ENCODE measurements around the gene KIAA1586. TPM values are rescaled to one million over a fixed set of nuclear protein-coding genes. Genes with fewer than 3 reads are reported as not detected.
"Not testable (repeated sequence)": the region's sequence is repeated elsewhere in the genome, so short reads cannot be mapped to it uniquely, and the experiment has no call there.

KIAA1586 gene, protein sequence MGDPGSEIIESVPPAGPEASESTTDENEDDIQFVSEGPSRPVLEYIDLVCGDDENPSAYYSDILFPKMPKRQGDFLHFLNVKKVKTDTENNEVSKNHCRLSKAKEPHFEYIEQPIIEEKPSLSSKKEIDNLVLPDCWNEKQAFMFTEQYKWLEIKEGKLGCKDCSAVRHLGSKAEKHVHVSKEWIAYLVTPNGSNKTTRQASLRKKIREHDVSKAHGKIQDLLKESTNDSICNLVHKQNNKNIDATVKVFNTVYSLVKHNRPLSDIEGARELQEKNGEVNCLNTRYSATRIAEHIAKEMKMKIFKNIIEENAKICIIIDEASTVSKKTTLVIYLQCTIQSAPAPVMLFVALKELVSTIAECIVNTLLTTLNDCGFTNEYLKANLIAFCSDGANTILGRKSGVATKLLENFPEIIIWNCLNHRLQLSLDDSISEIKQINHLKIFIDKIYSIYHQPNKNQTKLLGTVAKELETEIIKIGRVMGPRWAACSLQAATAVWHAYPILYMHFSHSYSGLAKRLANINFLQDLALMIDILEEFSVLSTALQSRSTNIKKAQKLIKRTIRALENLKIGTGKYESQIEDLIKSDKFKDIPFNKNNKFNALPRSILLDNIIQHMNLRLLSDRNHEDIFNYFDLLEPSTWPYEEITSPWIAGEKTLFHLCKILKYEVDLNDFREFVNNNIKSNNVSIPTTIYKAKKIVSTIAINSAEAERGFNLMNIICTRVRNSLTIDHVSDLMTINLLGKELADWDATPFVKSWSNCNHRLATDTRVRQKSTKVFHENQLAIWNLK
- total RNA-seq: 10 to 100 TPM in 1 of 3 donors, 1 to 10 TPM in 2; 3.2 to 14.1 (median 5.4) TPM
- long read RNA-seq, donor 1, transcript KIAA1586-201 (4 exons, 2,933 nt): major isoform, 6 of 7 reads
- long read RNA-seq, donor 1, partial matches to known transcripts: 0 of 7 reads
- long read RNA-seq, donor 1, other reads (novel, unspliced or antisense): 1 of 7 reads
- long read RNA-seq, donor 2, partial matches to known transcripts: 1 of 6 reads
- long read RNA-seq, donor 2, other reads (novel, unspliced or antisense): 1 of 6 reads

GRCh38 chr6:57046332-57047256, at the start of gene KIAA1586:
Gene KIAA1586, plus strand, starts transcription at chr6:57046693. Its CDS starts 63 bp downstream, at chr6:57046756.
- H3K36me3 ChIP-seq (ENCODE audit: low read depth); intact Hi-C loops (cut with DNase I, micrococcal nuclease); H3K4me1 ChIP-seq (ENCODE audit: low read depth); H3K9me3 ChIP-seq; H3K4me3 ChIP-seq: not testable (repeated sequence)
- DNase-seq: peak; percentile 87 to 91 (median 90)
- ATAC-seq: peak; percentile 99

- no peak for ATAC-seq
- H3K9me3 ChIP-seq: no peaks in the 10 kb centered on the region
- no peaks in the 10 kb centered on the region for H3K36me3 ChIP-seq (ENCODE audit: low read depth)
- TF ChIP-seq, protein P1, sequence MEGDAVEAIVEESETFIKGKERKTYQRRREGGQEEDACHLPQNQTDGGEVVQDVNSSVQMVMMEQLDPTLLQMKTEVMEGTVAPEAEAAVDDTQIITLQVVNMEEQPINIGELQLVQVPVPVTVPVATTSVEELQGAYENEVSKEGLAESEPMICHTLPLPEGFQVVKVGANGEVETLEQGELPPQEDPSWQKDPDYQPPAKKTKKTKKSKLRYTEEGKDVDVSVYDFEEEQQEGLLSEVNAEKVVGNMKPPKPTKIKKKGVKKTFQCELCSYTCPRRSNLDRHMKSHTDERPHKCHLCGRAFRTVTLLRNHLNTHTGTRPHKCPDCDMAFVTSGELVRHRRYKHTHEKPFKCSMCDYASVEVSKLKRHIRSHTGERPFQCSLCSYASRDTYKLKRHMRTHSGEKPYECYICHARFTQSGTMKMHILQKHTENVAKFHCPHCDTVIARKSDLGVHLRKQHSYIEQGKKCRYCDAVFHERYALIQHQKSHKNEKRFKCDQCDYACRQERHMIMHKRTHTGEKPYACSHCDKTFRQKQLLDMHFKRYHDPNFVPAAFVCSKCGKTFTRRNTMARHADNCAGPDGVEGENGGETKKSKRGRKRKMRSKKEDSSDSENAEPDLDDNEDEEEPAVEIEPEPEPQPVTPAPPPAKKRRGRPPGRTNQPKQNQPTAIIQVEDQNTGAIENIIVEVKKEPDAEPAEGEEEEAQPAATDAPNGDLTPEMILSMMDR (IDR thresholded peaks at IDR 0.05): no peak
- intact Hi-C loops (cut with DNase I, micrococcal nuclease): no loop called here
- H3K4me3 ChIP-seq: no peak overlapping the region
- DNase-seq: no peak
- no peaks in the 10 kb centered on the region for H3K4me1 ChIP-seq (ENCODE audit: low read depth)
These were observed 47.4 kb upstream of the KIAA1586 start for GRCh38 chr6:56999049-56999448.

GRCh38 chr6:56999748-57000147, 46.7 kb upstream of the KIAA1586 start:
- H3K4me1 ChIP-seq (ENCODE audit: low read depth); ATAC-seq; H3K36me3 ChIP-seq (ENCODE audit: low read depth); DNase-seq; H3K9me3 ChIP-seq; H3K4me3 ChIP-seq; intact Hi-C loops (cut with DNase I, micrococcal nuclease): not testable (repeated sequence)

- intact Hi-C loops (cut with DNase I, micrococcal nuclease): no loop called here
- Histone ChIP-seq H3K4me3 (no peak overlapping the region), H3K36me3 (ENCODE audit: low read depth) (no peaks in the 10 kb centered on the region), H3K9me3 (no peaks in the 10 kb centered on the region), H3K4me1 (ENCODE audit: low read depth) (no peaks in the 10 kb centered on the region)
- no peak for ATAC-seq
- DNase-seq: no peak
- TF ChIP-seq, protein P1 (IDR thresholded peaks at IDR 0.05): no peak
These were observed 44.3 kb upstream of the KIAA1586 start for GRCh38 chr6:57002197-57002596.

DNA sequence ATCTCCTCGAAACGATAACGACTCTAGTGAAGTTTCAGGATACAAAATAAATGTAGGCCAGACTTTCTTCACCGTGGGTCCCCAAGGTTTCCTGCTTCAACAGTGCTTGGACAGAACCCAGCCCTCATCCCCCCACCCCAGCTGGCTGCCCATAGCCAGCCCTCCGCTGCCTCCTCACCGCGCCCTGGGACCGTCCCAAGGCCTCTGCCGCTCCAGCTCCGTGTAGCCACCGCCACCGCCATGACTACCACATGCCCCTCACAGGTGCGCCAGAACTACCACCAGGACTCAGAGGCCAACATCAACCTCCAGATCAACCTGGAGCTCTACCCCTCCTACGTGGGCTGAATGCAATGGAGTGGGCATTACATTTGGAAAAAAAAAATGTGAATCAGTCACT, 42.2 kb upstream of the KIAA1586 start:
- intact Hi-C loops (cut with DNase I, micrococcal nuclease): no loop called here
- no peak for ATAC-seq

More for the DNA sequence above, 42.2 kb upstream of the KIAA1586 start:
- no peak for DNase-seq
- no peak overlapping the region for H3K4me3 ChIP-seq
- no peaks in the 10 kb centered on the region for H3K4me1 ChIP-seq (ENCODE audit: low read depth)
- TF ChIP-seq, protein P1 (IDR thresholded peaks at IDR 0.05): no peak
- H3K36me3 ChIP-seq (ENCODE audit: low read depth): no peaks in the 10 kb centered on the region
- no peaks in the 10 kb centered on the region for H3K9me3 ChIP-seq

All from mucosa of descending colon (tissue), 3 donors.